GM12873 (cell line): ENCODE results near the gene ZNF579.

Experiments
- CTCF ChIP-seq: IDR thresholded peaks from 2 replicates; pipeline ENCODE4 v1.5.1; 2012; ENCODE audit warnings: low read depth, mild to moderate bottlenecking, moderate library complexity, low read length, control low read depth; ENCODE audit not compliant: insufficient read depth; ENCODE audit errors: missing control alignments

Gene ZNF579

DNA sequence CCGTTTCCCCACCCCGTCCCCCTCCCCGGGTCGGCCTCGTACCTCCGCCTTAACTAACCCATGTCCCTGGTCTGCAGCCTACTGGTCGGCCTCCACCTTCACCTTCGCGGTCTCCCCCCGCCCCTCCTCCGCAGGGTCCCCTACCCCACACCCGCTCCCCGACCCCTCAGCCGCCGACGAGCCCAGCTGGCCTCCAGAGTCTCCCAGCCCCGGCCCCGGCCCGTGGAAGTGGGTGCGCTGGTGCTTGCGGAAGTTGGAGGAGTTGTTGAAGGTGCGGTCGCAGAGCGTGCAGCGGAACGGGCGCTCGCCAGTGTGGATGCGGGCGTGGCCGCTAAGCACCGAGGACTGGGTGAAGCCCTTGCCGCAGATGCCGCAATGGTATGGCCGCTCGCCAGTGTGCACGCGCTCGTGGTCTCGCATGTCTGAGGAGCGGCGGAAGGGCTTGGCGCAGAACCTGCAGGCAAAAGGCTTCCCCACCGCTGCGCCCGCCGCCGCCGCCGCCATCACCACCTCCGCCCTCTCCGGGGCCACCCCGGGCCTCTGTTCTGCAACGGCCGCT, 41.1 kb upstream of the ZNF579 start:
- TF ChIP-seq CTCF = no peak

- no peak for TF ChIP-seq CTCF
These were observed 40.6 kb upstream of the ZNF579 start for GRCh38 chr19:55621205-55621672.

DNA sequence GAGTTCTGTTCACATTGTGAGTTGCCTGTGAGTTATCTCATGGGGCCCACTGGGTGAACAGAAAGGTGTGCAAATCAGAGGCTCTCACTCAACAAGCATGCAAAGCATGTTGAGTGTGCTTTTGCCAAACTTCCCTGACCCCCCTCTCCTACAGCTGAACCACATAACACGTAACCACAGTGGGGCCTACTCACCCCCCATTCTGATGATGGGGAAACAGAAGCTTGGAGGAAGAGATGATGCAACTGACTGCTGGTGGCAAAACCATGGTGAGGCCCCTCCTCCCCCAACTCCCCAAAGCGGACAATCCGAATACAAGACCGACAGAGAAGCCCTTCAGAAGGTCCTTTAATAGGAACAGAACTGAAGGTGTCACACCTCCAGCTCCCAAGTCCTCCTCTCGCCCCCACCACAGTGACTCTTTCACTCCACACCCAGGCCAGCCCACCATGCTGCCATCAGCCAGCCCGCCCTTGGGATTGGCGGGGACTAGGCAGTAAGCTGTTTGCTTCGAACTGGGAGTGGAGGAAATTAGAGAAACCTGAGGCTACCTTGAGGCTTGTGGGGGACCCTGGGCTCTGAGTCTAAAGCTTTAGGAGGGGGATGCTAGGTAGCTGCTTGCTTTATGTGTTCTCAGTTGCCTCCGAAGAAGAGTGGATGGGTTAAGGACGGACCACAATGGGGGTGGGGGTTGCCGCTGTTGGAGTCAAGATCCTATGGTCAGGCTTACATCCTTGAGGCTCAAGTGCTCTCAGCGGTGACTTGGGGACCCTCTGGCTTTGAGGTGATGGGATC, 40.0 kb upstream of the ZNF579 start:
- no peak for TF ChIP-seq CTCF

DNA sequence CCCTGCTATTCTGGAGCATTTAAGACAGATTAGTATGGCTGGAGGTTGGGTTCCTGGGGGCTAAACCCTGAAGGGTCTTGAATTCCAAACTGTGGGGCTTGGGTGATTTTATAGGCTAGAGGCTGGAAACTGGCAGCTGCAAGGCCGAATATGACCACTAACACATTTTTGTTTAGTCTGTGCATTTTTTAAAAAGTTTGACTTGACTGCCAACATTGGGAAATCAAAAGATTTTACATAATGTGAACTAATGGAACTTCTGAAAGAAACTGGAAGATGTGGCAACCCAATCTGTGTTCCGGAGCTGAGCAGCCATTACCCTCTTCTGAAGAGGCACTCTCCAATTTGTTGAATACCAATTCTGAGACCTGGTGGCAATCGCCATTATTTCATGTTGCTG, 38.6 kb upstream of the ZNF579 start:
- no peak for TF ChIP-seq CTCF

- no peak for TF ChIP-seq CTCF
These were observed 37.8 kb upstream of the ZNF579 start for GRCh38 chr19:55618426-55618825.

DNA sequence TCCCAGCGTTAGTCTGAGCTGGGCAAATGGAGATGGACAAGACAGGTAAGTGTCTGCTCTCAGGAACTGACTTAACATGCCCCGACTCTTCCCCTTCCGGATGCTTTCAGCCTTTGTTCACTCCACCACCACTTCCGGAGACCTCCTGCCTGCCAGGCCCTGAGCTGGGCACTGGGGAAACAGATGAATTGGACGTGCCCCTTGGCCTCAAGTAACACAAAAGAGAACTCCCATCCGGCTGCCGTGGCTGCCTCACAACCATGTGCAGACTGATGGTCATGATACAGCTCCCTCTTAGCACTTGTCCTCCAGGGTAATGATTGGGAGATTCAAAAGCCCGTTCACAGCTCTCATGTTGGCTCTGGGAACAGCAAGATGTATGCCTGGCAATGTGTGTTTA, 36.8 kb upstream of the ZNF579 start:
- TF ChIP-seq CTCF = no peak

- TF ChIP-seq CTCF = no peak
These were observed 35.8 kb upstream of the ZNF579 start for GRCh38 chr19:55616395-55616875.
